Measurements from ENCODE around the gene HEATR3.

Gene HEATR3

DNA sequence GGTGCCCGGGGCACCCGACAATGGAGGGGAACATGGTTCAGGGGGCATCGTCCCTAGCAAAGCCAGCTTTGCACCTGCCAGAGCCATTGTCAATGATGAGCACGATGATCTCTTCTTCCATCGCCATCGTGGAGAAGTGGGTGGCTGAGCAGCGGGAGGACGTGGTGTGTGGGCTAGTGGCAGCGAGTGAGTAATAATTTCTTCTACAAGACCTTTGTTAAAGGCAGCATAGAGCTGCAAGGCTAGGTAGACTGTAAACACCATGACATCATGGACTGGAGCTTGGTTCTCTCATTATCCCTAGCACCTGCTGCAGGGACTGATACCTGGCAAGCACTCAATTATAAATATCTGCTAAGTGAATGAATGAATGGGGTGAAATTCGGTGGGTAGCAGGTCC is 6.7 kb upstream of the HEATR3 start:
- no peak for DNase-seq

DNA sequence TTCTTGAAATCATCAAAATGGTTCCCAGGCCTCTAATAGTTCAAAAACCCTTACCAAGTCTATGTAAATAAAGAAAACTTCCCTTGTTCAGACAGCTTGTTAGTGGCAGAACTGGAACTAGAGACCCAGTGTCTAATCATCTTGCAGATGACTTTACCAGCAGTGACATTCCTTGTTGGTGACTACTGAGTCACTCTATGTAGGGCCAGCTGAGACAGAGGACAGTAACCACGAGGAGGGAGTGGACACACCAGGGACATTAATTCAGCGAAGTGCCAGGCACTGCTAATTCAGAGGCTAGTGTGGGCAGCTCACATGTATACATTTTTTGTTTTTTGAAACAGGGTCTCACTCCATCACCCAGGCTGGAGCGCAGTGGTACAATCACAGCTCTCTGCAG is 6.1 kb upstream of the HEATR3 start:
- DNase-seq, result no peak

DNA sequence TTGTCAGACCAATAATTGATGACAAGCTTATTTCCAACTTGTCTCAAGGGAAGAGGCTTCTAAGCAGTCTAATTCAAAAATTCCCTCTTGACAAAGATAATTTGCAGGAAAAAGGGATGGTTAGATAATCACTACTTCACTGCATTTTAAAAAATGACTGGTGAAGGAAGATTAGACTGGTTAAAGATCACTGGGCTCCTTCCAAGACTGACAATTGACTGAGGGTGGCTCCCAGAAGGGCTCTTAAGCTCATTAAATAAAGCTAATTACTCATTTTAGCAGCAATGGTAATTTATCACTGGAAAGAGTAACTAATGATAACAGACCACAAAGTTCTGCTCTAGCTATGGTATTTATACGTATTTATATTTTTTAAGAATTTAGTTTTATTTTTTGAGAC is 4.4 kb upstream of the HEATR3 start:
- DNase-seq, result no peak

DNA sequence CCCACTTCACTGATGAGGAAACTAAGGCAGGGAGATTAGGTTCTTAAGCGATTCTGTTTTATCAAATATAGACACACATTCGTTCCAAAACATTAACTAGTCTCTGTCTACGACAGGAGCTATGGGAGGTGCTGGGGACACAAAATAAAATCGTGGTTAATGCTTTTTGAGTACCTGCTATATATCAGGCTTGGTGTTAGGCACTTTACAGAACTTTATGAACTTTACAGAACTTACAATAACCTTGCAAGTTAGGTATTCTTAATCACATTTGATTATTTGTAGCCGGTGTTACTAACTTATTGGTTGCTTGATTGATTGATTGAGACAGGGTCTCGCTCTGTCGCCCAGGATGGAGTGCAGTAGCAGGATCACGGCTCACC is 538 bp upstream of the HEATR3 start:
- no peak for DNase-seq

DNA sequence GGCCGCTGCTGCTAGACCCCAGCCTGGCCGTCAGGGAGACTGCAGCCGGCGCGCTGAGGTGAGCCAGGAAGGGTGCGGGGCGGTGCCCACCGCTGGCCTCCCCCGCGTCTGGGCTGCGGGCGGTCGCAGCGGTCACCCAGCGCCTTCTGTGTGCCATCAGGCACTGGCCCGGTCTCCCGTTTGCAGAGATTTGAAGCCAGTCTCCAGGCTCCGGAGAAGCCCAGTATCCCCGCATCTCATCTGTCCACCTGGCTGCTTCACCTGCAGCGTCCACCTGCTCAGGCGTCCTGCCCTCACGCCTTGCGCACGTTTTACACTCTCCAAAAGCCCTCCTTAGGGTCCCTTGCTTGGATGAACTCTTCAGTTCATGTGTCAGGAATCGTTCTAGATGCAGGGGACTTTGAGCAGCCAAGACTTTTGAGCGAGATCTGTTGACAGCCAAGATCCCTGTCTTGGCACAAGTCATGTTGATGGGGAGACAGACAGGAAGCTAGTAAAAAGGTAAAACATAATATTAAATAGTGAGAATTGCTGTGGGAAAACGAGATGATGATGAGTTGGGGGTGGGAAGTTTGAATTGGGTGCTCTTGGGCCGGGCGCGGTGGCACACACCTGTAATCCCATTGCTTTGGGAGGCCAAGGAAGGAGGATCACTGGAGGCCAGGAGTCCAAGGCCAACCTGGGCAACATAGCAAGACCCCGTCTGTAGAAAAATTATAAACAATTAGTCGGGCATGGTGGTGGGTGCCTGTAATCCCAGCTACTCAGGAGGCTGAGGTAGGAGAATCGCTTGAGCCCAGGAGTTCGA is 916 bp downstream of the HEATR3 start:
- DNase-seq, result no peak

DNA sequence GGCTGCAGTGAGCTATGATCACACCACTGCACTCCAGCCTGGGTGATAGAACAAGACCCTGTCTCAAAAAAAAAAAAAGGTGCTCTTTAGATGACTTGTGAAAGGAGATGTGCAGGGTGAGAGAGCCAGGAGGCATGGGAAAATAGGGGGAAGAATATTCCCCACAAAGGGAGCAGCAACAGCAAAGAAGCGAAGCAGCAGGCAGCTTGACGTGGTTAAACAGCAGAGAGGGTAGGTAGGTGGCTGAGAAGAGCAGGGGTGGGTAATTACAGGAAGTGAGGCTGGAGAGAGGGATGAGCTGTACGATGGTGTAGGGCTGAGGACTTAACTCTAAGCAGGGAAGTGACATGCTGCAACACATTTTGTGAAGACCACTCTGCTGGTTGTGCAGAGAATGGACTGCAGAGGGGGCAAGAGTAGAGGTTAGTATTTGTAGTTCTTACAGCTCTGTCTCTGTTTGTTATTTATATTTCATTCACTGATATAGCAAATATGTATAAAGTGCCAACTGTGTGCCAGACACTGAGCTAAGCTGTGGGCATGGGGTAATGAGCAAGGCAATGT is 1.6 kb downstream of the HEATR3 start:
- DNase-seq, result no peak

DNA sequence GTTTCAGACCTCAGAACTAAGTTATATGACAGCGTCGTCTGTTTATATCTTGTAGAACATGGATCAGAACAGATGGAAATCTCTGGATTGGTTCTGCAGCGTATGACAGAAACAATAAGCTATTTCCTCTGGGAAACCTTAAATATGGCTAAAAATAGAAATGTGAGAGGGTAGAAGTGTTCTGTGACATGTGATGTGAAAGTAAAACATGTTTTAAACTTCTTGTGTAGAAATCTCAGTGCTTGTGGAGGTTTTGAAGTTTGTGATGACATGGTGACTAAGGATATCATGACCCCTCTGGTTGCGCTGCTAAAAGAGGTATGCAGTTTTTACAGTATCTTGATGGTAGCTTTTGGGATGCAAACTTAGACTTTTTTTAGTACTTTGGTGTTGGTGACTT is 2.8 kb downstream of the HEATR3 start:
- DNase-seq, result no peak

DNA sequence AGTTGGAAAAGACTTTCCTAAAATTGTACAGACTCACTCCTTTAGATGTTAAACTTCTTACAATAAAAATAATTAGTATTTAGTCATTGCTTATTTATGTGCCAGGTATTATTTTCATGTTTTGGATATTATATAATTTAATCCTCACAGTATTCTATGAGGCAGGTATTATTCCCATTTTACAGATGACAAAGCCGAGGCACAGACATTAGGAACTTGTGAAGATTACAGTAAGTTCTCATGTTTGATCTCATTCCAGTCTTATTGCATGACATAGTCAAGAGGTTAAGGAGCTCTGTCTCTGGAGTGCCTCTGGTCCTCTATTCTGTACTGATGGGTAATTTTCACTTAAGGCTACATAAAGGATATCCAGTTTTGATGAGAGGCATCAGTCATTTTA is 3.3 kb downstream of the HEATR3 start:
- DNase-seq, result no peak

DNA sequence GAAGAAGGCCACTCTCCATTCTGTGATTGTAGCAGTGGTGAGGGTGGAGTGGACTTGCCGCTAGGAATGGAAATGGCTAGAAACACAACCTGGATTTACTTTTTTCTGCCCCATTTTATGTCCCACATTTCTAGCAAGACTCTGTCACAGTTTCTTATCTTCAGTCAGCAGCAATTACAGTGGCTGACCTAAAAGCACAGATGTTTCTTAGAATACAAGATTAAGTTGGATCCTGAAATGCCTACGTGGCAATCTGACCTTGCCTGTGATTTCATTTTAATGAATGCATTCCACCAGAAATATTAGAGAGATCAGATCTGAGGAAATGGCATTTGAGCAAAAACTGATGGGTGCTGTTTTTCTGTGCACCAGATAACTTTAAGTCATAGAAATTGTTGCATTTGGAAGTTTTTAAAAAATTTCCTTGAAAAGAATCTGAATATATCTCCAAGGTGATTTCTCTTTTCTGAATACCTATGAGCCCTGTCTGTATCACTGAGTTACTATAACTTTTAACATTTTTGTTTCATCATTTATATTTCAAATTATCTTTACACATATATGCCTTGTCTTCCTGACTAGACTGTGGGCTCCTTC is 5.4 kb downstream of the HEATR3 start:
- no peak for DNase-seq

DNA sequence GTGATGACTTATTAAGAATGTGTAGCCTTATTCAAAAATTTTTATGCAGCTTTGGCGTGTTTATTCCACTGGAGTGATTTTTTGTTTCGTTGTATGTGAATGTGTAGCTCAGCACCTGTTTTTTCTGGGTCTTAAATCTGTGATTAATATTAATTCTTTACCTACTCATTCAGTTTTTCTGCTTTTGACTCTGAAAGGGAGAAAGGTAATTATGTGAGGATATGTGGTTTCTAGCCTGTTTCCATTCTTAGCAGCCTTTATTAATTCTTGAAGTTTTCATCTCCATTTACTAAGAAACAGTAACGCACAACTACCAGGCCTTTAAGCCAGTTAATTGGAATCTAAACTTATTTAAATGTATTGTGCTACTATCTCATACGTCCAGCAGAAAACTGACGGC is 7.0 kb downstream of the HEATR3 start:
- DNase-seq, result no peak

DNA sequence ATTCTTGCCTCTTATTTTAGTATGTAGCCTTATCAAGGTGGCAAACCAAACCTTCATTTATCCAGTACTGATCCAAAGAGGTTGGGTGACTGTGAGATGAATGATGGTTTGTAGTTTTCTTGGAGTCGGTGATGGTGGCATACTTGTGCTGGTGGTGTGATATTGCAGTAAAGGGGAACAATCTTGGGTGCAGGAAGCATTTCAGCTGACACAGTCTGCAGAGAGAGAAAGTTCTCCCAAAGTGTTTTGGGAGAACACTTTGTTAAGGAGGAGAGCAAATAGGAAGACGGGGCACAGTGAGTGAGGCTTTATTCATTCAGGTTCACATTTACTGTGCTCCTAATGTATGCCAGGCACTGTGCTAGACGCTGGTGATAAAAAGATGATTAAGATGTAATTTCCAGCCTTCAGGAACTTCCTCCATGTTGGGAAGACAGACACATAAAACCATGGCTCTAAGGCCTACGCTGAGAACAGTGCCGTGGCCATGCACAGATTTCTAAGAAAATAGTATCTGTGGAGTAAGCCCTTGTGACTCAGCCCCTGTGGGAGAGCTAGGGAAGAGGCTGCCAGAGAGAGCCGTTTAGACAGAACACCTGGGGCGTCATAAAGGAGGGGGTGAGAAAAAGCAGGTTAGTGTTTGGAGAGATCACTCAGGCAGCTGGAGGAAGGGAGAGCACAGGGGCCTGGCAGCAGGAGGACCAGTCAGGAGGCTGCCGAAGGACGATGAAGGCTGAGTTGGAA is 13.8 kb downstream of the HEATR3 start:
- DNase-seq, result no peak

DNA sequence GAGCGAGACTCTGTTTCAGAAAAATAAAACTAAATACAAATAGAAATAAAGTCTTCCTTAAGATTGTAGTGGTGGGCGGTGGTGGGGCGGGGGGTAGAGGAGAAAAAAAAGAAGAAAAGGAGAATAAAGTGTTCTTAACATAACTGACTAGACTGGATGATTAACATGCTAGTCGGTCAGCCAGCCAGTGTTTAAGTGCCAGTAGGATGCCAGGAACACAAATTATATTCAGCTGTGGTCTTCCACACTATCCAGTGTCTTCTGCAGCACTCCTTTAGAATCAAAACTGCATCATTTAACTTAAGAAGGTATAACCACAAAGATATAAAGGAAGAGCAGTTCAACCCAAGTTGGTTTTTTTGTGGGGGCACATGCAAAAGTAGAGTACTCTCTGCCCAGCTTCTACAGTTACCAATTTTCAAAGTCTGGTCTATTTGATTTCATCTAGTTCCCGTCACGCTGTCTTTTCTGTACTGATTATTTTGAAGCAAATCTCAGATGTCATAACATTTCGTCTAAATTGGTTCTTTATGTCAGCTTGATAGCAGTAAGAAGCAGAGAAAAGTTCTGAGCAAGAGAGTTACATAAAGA is 15.8 kb downstream of the HEATR3 start:
- DNase-seq, result no peak

DNA sequence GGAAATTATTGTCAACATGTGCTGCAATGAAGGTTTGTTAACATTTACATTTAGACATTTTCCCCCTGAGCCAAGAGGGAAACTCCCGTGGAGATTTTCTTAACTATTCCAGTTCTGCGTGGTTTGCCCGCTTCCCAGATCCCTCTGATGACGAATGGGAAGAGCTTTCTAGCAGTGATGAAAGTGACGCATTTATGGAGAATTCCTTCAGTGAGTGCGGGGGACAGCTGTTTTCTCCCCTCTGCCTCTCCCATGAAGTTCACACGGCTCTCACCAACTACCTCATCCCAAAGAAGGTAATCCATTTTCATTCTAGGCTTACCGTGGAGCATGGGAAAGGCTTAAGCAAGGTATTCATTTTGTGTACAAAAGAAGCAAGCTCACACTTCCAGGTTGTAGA is 18.2 kb downstream of the HEATR3 start:
- DNase-seq, result no peak

DNA sequence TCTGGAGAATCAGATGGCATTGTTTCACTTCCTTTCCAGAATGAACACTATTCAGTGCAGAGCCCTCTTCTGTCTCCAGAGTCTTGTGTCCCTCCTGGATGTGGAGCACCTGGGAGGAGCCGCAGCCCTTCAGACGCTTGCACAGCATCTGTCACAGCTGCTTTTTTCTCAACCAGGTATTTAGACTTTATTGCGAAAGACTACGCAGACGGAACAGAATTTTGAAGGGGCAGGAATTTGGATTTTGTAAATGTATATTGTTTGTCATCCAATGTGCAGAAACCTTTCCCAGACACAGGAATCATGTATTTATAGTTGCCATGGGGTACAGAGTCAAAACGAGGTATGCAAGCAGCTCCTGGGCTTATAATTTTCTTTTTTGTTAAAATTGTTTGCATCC is 20.4 kb downstream of the HEATR3 start:
- DNase-seq, result no peak

DNA sequence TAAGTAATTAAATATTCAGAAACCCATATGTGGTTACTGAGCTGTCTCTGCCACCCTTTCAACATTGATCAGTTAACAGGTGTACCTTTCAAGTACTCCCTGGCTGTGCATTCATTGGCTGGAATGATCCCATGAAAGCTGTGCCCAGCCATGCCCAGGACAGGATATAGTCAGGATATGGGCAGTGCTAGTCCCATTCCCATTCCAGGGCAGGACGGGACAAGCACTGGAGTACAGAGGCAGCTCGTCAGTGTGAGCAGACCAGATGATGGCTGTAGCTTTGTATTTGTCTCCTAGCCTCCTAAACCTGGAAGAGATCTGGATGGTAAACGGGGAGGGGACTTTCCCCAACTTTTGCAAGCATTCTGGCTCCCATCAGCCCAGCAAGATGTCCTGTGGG is 22.5 kb downstream of the HEATR3 start:
- no peak for DNase-seq

DNA sequence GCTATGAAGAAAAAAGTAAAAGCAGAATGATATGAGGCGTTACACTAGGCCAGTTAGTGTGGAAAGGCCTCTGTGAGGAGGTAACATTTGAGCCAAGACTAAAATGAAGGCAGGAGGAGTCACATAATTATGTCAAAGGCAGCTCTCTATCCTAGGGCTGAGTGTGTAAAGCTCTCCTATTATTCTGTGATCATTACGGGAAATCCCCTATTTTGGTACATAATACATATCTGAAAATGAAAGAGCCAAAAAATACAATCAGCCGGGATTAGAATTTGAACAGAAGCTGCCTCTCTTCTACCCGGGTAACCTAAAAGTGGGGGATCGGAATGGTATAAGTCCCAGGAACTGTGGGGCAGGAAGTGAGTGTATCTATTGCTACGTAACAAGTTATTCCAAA is 27.1 kb downstream of the HEATR3 start:
- DNase-seq, result no peak

DNA sequence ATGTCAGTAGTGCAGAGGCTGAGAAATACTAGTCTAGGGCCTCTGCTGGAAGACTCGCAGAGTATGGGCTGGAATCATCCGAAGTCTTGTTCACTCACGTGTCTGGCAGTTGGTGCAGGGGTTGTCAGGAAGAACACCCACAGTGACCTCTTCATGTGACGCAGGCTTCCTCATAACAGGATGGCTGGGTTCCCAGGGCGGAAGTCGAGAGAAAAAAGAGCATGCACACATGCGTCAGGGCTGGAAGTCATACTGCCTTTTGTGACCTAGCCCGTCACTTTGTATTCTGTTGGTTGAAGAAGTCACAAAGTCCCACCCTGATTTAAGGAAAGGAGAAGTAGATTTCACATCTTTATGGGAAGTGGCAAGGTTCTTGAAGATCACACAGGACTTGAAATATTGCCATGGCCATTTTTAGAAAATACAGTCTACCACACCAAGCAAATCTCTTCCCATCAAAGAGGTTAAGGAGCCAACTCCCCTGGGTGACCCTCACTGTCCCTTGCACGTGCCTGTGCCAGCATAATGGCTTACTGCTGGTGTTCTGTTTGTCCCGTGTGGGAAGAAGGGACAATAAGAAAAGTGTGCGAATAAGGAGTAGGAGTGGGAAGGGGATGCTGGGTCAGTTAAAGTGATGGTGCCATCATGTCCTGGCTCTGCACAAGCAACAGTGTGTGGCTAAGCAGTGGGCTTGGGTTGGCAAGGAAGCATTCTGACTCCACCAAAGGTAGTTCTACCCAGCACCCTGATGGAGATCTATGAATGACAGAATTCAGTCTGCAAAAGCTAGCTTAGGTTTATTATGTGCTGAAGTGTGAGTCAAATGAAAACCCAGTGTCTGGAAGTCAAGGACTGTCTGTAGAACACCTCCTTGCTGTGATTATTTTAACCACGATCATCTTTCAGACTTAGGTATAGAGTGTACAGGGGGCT is 28.1 kb downstream of the HEATR3 start:
- DNase-seq, result no peak

DNA sequence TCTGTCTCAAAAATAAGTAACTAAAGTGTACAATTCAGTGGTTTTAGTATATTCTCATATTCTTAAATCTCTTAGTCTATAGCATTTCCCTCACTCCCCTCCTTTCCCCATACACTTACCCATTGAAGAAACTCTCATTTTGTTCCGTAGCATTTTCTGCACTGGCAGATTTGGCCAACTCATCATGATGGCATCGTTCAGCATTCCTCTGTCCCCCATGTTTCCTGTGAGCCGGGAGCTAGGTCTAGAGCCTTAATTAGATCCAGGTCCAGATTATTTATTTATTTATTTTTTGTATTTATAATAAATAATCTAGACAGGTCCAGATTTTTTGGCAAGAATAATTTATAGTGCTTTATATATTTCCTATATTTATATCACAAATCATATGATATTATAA is 31.0 kb downstream of the HEATR3 start:
- DNase-seq, result no peak

DNA sequence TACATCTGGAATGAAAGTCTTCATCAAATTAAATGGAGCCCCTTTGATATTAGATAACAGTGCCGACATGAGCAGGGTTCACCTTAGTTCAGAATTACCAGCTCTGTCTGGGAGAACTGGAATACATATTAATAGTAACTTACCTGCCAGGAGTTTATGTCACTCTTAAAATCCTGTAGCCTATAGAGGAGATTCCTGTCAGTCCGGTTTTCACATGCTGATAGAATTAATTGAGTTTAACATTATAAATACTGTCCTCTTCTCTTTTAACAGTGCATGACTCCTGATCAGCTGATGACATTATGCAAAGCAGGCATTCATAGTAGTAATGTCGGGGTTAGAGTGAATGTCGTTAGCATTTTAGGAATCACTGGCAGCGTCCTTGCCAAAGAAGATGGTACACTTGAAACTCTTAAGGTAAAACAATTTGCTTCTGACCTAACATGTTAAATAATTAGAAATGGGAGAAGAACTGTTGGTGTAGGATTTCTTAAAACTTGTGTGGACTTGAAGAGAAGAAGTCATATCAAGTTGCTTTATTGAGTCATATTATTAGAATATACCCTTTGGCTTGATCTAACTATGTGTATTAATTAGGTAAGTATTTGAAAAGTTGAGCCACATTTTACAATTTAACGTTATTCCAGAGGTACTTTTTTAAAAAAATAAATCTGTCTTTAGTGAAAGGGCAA is 34.3 kb downstream of the HEATR3 start:
- no peak for DNase-seq

DNA sequence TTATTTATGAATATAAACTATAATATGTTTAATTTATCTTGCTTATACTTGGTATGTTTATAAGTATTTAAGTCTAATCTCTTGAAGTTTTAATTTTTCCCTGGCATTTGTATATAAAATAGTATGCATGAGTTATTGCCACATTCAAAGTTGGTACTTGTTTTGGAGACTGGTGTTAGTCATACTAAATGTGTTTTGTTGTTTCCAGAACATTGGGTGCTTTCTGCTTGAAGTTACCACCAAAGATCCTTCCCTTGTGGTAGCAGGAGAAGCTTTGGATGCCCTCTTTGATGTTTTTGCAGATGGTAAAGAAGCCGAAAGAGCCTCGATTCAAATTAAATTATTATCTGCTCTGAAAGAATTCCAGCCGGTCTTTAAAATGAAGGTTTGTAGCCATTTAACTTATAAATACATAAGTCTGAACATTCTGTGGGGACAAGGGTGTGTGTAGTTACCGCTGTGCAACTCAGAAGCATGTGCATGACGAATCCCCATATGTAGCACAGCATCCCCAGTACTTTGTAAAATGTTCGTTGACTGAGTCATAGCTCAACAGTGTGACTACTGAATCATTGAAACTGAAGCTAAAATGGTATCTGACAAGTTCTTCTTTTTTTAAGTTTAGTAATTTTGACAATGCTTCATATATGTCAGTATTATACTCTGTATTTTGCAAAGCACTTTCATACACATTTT is 36.4 kb downstream of the HEATR3 start:
- no peak for DNase-seq

DNA sequence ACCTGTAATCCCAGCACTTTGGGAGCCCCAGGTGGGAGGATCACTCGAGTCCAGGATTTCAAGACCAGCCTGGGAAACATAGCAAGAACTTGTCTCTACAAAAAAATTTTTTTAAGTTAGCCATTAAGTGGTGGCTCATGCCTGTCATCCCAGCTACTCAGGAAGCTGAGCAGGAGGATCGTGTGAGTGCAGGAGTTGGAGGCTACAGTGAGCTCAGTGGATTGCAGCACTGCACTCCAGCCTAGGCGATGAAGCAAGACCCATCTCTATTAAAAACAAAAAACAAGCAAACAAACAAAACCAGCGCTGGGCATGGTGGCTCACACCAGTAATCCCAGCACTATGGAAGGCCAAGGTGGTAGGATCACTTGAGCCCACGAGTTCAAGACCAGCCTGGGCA is 38.0 kb downstream of the HEATR3 start:
- no peak for DNase-seq
